HG03457 (cell line): ENCODE results near the gene SYTL3.
"Not testable (repeated sequence)": the region's sequence is repeated elsewhere in the genome, so short reads cannot be mapped to it uniquely, and the experiment has no call there.

Experiments
- ATAC-seq: cut with Tn5 transposase; IDR thresholded peaks from one replicate; pipeline ENCODE4 v1.9.1; 2021; ENCODE audit warnings: moderate number of reproducible peaks; ENCODE audit not compliant: unreplicated experiment

Gene SYTL3

DNA sequence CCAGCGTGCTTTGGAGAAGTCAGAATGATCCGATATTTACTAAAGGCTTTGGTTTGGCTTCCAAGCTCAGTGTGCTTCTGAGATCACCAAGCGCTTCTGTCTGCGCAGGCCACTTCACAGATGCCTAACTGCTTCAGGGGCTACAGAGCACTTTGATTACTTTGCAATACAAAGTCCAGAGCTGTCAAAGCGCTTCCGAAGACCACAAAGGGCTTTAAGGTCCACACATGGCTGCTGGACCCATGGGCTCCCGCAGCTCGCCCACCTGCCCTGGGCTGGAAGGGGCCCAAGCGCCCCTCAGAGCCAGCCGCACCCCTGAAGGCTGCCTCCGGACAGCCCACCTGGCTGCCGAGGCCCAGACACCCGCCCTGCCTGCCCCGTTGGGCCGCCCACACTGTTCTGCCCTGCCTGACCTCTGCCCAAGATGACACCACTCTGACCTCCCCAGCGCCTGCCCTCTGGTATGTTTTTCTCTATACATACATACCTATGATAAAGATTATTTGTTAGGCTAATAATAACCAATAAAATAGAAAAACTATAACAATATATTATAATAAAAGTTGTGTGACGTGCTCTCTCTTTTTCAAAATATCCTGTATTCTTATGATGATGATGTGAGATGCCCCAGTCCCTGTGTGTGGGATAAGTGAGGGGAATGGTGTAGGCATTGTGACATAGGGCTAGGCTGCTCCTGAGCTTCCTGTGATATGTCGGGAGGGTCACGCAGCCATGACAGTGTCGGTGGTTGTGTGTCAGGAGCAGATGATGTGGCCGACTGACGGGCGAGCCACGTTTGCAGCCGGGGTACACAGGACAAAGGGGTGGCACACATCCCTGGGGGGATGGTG, 27.9 kb upstream of the SYTL3 start:
- ATAC-seq, result no peak

DNA sequence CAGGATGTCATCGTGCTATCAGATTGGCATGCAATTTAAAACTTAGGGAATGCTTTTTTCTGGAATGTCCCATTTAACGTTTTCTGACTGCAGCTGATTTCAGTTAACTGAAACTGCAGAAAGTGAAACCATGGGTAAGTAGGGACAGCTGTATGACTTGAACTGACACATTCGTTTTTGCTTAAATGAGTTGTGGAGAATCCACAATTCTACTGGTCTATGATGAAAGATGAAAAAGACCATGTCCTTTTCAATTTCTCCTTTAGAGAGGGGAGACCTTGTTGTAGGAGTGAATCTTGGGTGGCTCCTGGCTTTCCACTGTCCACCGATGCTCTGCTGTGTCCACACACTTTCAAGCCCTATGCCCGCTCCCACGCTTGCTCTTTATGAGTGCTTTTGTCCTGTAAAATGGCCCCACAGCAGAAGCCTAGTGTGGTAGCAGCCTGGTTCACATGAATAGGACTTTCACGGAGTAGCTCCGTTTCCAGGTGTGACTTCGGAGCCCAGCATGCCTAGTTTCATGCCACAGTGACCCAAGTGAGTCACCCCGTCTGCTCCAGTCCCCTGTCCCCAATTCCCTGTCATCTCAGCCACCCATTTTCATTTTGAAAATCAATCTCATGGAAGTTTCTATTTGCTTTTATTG, 27.2 kb upstream of the SYTL3 start:
- no peak for ATAC-seq

DNA sequence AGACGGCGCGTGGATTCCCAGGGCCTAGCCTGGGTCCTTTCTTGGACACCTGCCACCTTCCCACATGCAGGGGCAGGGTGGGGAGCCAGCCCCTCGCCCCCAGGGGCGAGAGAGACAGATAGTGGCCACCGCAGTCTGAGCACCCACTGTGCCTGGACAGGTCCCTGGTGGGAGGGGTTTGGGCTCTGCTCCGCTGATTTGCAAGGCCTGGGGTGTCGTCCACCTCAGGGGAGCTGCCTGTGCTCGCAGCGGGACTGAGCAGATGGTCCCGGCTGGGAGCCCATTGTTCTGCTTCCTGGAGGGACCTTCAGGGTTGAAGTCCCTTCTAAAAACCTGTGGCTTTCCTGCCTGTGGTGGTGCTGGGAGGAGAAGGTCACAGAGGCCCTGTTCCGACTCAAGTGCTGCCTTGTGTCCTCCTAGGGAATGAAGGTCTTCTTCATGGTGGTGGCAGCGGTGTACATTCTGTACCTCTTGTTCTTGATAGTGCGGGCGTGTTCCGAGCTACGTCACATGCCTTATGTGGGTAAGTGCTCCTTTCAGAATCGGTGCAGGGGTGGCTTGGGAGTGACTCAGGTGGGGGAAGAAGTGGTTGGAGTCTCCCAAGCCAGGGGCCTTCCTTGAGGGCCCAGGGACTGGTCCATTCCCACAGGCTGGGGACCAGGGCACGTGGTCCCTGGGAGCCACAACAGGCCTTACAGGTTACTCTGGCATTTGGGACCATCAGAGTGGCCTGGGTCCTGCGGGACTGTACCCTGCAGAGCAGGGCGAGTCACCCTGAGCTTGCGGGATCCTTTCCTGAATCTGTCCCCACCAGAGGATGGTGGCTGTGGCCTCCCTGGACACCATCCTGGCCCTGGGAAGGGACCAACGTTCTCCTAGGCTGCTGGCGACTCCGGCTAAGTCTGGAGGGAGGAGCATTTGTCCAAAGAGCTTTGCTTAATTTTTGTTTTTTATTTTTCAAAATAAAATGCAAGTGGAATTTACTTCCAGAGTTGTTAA, 24.9 kb upstream of the SYTL3 start:
- ATAC-seq, result no peak

DNA sequence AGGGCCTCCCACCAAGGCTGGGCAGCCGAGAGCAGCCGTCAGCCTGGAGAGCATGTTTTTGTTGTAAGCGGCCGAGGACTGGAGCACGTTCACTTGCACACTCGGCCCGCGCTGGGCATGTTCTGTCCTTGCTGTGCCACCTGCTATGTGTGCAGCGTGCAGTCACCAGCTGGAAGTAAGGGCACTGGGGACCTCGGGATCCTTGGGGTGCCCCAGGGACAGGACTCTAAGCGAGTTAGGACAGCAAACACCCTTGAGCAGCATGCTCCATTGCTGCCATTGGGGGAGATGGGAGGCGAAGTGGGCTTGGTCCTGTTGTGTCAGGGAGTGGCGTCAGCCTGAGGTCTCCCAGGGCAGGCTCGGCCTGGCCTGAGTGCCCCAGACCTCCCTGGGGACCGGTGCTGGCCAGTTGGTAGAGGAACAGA, 24.0 kb upstream of the SYTL3 start:
- ATAC-seq, result no peak

DNA sequence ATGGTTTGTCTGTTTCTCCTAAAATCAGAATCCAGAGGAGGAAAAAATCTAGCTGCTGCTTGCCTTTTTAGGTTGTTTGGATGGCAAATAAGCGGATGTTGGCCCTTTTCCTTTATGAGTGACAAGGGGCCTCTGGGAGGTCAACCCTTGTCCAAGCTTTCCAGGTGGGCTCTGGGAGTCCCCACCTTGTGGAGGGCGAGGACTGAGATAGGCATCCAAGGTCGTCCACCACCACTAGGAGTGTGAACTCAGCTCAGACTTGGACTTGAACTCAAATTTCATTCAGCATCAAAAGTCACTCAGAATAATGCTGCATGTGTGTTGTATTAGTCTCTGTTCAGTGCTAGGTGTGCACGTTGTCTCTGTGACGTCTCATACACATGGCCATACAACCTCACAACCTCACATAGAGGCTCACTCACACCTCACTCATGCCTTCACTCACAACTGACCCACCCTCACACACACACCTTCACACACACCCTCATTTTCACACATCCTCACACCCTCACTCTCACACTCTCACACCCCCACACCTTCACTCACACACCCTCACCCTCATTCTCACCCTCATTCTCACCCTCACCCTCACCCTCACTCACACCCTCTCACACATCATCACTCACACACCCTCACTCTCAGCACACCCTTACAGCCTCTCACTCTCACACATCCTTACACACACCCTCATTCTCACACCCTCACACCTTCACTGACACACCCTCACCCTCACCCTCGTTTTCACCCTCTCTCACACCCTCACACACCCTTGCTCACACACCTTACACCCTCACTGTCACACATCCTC, 23.3 kb upstream of the SYTL3 start:
- no peak for ATAC-seq

DNA sequence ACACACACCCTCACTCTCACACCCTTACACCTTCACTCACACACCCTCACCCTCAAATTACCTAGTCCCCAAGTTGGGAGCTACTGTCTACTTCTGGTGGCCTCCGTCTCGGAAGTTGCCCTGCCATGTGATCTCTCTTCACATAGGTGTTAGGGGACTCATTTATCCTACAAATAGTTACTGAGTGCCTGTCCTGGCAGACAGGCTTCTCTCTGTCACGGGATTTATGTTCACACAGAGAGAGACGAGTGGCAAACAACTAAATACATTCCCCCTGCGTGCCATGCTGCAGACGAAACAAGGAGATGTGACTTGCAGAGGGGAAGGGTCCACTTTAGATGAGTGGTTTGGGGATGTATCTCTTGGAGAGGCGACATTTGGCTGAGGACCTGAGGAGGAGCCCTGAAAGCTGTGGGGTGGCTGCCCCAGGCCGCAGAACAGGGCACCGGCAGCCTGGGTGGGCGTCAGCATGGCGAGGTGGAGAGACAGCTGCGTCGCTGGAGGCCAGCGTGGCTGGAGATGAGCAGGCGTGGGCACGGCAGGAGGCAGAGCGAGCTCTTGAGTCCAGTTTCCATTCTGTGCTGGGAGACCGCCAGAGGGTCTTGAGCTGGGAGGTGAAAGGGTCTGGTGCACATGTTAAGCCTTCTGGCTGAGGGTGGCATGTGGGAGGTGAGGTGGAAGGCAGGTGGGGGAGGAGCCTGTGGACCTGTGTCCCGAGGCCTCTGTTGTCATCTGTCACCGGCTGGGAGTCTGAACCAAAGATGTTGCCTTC, 22.5 kb upstream of the SYTL3 start:
- no peak for ATAC-seq

DNA sequence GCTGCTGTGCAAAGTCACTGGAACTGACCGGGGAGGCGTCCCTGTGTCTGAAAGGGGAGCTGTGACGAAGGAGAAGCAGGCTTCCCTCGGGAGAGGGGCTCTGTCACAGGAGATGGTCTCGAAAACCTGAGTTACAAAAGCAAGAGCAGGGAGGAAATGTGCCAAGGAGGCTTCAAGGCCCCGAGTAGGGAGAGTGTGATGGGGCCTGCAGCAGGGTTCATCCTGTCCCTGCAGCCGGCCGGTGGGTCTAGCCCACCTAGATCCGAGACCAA, 22.0 kb upstream of the SYTL3 start:
- no peak for ATAC-seq

DNA sequence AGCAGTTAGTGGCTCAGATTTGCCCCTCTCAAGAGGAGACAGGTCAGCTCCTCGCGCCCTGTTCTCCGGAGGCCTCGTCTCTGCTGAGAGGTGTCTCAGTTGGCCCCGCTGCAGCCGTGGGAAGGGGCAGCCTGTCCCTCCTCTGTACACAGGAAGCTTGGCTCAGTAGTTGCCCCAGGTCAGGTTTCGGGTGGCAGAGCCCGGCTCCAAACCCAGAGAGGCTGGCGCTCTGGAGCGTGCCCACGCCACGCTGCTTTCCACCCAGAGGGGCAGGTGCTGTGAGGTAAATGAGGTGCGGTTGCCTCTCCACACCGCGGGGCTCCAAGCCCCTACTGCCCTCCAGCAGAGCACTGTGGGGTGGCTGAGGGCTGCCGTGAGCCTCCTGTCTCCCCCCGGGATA, 21.3 kb upstream of the SYTL3 start:
- ATAC-seq, result no peak

DNA sequence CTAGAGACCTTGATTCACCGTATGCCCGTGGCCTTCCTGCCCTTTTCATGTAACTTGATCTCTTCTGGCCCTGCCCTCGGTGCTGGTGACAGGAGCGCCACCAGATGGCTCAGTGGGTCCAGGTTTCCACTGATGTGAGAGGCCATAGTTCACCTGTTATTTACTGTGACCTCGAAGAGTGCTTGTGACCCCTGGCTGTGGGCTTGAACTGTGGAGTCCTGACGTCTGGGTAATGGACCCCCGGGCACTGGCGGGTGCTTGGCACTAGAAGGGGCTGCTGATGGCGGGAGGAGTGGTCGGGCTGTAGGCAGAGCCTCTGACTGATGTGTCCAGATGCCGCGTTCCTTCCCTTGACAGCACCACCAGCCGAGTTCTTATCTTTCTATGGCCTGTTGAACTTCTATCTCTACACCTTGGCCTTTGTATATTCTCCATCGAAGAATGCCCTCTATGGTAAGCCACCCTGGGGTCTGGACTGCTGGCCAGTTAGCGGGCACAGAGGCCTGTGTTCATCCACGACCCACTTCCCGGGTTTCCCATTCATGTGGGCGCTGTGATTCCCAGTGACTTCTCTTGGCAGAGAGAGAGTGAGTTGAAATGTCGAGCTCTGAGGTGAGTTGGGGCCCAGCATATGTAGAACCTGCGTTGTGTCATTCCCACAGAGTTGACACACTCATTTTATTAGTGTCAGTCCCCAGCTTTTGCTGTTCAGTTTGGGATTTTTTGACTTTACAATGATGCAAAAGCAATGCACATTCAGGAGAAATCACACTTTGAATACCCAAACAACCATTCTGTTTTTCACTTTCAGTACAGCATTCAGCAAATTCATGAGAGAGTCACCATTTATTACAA, 20.3 kb upstream of the SYTL3 start:
- no peak for ATAC-seq

DNA sequence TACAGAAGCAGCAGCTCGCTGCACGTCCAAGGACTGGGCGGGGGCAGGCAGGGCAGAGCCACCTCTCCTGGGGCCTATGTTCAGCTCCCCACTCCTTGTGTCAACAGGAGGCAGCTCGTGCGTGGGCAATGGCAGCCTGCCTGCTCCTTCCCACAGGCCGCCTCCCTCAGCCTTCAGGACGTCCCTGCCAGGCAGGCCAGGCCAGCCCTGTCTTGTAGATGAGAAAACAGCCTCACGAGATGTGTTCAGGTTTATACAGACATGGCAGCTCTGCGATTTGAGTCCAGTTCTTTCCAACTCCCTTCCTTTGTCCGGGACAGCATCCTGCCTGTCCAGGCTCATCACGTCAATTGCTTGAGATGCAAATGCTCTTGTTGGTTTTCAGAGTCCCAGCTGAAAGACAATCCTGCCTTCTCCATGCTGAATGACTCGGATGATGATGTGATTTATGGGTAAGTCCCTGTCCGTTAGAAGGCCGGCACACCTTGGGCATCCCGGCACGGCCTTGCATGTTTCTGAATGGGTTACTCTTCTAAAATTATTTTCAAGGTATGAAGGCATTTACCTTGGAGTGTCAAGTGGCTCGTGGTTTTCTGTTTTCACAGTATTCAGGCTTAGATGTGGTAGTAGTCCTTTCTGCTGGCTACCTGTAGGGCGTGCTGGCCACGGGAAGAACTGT, 18.8 kb upstream of the SYTL3 start:
- no peak for ATAC-seq

DNA sequence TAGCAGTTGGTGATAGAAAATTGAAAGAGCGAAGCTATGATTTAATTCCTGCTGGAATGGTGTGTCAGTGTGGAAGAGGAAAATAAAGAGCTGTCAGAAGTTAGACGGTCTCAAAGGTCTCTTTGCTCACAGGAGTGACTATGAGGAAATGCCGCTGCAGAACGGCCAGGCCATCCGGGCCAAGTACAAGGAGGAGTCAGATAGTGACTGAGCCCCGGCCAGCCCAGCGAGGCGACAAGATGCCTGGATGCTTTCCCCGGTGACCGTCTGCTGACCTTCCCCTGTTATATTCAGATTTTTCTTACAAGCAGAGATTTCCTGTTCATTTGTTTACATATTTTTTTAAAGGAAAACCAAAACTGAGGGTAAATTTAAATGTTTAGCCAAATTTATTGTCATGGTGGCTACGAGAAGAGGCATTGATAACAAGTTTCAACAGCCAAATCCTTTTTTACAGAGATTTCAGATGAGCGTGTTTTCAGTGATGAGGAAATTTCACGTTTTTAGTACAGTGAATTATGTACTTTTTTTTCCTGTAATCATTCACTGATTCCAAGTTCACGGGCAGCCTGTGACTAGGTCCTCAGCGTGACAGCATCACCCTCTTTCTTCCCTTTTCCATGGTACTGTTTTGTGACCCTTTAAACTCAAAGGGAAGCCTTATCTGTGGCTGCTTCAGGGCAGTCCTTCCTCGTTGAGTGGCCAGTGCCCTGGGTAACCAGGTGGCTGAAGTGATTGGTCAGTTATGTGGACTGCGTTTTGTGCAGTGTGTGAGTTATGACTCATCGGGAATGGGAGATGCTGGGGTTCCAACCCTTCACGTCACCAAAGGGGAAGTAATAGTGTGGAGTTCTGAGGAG, 17.9 kb upstream of the SYTL3 start:
- no peak for ATAC-seq

DNA sequence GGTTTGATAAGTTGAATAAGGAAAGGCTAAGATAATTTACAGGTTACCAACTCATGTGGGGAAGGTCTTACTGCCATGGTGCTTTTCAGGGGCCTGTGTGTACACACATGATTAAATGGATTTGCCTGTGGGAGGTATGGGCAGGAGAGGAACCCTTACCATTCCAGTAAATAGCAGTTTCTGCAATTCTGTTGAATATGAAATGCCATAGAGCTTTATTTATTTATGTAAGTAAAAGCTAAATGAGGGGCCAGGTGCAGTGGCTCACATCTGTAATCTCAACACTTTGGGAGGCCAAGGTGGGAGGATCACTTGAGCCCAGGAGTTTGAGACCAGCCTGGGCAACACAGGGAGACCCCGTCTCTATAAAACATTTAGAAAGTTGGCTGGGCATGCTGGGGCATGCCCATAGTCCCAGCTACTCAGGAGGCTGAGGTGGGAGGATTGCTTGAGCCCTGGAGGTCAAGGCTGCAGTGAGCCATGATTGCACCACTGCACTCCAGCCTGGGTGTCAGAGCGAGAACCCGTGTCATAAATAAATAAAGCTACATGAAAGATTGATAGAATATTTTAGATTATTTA, 17.2 kb upstream of the SYTL3 start:
- ATAC-seq, result not testable (repeated sequence)

DNA sequence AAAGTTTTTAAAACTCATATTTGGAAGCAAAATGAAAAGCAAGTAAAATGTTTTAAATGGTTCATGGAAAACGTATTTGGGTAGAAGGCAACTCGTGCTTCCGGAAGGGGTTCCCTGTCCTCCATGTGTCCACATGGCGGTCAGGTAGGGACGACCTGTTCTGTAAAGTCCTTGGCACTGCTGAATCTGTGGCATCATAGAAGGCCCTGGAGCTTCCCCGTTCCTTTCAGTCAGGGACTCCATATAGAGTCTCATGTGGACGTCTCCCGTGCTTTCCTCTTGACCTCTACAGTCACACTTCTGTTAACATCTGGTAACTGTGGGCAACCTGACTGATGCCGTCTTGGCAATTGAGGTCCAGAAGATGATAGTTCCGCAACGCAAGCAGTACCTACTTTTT, 16.7 kb upstream of the SYTL3 start:
- no peak for ATAC-seq

DNA sequence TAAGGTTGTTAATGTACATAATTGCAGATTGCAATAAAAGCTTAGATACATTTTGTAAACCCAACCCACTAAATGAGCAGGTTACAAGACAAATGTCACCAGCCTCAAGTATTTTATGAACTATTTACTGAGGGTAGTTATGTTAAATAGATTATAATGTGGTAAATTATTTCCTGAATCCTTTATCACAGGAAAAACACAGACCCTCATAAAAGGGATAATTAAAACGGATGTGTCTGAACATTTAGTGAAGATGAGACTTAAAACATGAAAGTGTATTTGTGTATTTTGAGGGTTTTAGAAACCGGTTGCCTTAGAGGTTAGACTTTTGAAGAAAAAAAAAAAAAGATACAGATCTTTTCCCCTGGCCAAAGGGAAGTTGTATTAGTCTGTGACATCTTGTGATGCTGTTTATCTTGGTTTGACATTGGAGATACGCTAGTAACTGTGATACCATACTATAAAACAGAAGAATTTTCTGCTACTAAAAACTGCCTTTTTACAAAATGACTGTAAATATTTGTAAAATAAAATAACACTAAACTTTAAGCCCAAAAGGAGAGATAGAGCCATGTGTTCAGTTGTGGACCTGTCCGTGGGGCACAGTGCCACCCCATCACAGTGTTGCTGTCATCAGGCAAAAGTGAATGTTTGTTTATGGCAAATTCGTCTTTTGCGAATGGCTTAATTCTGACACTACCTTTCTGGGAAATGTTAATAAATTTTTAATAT, 15.0 kb upstream of the SYTL3 start:
- no peak for ATAC-seq

DNA sequence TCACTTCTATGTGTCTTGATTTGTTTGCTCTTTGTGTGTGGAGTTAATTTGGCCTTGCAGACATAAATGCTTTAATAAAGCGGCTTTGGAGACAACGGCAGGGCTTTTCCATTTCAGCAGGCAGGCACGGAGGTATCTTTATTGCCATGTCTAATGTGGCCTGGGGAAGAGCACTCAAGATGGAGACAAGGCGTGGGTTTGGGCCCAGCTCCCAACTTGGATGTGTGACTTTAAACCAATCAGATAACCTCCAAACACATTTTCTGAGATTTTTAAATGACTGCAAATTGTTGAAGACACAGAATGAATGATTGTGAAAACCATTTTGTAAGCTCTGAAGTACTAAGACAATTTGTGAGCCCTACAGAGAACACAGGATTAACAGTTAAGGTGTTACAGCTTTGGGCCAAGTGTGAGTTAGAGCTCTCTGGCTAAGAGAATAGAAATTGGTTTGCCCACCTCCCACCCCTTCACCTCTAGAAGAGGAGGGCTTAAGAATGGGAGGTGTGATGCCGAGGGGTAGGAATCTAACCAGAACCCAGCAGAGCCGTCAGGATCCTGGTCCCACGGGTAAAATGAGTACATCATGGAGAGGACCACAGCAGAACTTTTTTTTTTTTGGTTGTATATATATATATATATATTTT, 14.3 kb upstream of the SYTL3 start:
- no peak for ATAC-seq

DNA sequence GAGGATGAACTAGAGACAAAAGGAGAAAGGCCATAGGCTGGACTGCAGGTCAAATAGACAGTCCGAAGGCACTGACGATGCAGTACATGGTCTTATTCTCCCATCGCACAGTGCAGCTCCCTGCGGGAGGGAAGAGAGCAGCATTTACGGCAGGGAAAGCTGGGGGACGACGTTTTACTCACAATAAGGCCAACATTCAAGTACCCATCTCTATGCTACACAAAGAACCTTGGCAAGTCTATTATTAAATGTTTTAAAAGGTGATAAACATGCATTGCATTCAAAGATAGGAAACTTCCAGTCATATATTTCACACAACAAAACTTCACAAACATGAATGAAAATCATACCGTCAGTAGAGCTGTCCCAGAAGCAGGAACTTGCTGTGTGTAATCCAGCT, 13.1 kb upstream of the SYTL3 start:
- ATAC-seq, result no peak
